GM12872 (cell line): Measurements from ENCODE around the gene CHST3.

ENCODE experiments used
- TF ChIP-seq, protein P1 (sequence below): IDR thresholded peaks from 3 replicates; pipeline ENCODE4 v1.5.1; 2011; ENCODE audit warnings: low read depth, mild to moderate bottlenecking, low read length, moderate library complexity; ENCODE audit not compliant: insufficient read depth

Gene CHST3

DNA sequence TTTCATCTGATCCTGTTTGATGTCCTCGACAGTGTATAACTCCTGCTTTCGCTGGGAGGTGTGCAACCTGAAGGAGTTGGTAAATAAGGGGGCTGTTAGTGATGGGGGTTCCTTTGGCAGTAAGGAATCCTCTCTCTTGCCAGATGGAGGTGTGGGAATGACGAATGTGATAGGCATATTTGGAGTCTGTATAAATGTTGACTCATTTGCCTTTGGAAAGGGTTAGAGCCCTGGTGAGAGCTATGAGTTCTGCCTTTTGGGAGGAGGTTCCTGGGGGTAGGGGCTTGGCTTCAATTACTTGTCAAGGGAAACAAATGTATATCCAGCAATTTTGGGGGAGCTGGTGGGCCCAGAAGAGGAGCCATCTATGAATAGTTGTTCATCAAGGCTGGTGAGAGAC is 11.4 kb upstream of the CHST3 start:
- TF ChIP-seq, protein P1, sequence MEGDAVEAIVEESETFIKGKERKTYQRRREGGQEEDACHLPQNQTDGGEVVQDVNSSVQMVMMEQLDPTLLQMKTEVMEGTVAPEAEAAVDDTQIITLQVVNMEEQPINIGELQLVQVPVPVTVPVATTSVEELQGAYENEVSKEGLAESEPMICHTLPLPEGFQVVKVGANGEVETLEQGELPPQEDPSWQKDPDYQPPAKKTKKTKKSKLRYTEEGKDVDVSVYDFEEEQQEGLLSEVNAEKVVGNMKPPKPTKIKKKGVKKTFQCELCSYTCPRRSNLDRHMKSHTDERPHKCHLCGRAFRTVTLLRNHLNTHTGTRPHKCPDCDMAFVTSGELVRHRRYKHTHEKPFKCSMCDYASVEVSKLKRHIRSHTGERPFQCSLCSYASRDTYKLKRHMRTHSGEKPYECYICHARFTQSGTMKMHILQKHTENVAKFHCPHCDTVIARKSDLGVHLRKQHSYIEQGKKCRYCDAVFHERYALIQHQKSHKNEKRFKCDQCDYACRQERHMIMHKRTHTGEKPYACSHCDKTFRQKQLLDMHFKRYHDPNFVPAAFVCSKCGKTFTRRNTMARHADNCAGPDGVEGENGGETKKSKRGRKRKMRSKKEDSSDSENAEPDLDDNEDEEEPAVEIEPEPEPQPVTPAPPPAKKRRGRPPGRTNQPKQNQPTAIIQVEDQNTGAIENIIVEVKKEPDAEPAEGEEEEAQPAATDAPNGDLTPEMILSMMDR = no peak

DNA sequence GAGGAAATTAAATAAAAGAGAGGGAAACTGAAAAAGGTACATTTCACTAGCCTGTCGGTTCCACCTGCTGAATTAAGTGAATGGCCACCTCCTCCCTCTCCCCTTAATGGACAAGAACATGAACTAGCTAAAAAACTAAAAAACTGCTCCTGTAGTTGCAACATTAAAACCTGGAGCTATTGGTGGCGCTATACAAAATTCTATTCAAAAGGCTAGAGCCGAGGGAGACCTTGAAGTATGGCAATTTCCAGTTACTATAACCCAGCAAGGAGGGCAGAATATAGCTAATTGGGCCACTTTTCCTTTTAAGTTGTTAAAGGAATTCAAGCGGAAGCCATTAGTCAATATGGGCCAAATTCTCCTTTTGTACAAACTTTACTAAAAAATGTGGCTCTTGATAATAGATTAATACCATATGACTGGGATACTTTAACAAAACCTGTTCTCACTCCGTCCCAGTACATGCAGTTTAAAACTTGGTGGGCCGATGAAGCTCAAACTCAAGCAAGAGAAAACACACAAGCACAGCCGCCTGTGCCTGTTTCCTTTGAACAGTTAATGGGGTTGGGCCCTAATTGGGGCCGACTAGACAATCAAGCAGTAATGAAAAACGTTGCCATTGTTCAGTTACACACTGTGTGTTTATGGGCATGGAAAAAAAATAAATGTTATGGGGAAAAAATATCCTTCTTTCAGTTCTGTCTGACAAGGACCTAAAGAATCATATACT is 6.5 kb upstream of the CHST3 start:
- TF ChIP-seq, protein P1 = 0 out of 3 replicates have a peak, but pooled peaks have one; percentile 7

DNA sequence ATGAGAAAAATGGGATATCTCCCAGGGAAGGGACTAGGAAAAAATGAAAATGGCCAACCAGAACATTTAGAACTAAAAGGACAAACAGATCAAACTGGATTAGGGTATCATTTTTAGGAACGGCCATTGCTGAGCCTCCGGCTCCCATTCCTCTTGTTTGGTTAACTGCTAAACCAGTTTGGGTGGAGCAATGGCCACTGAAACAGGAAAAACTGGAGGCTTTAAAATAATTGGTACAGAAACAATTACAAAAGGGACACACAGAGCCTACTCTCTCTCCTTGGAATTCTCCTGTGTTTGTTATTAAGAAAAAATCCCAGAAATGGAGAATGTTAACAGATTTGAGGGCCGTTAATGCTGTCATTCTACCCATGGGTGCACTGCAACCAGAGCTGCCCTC is 4.7 kb upstream of the CHST3 start:
- TF ChIP-seq, protein P1 = no peak

DNA sequence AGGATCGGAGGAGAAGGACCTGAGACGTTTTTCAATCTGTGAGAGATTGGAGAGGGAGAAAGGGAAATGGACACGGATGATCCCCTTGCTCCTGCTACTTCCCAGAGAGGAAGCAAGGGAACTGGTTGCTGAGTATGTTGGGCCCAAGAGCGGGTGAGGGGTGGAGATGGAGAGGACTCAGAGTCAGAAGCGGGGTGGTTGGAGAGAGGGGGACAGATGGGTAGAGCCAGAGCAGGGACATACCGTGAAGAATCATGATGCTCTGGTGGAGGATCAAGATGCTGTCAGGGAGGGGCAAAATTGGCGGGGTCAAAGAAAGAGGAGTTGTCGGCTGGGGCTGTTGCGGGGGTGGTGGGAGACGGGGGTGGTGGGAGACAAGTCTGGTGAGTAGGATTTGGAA is 2.4 kb upstream of the CHST3 start:
- TF ChIP-seq, protein P1 = no peak

DNA sequence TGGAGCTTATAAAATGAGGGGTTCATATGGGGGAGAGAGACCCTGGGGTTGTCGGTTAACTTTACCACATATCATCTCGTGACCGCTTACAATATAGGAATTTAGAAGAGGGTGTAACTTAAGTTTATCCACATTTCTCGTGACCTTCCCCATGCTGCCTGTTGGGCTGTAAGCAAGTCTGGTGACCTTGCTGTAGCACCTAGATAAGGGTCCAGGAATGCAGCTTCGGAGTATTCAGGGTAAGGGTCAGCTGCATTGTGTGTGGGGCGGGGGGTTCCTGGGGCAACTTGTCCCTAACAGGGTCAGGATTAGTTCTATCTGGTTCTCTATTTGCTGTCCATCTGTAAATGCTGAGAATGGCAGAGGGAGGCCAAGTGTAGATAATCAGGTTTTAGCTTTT is 1.3 kb upstream of the CHST3 start:
- TF ChIP-seq, protein P1 = no peak

DNA sequence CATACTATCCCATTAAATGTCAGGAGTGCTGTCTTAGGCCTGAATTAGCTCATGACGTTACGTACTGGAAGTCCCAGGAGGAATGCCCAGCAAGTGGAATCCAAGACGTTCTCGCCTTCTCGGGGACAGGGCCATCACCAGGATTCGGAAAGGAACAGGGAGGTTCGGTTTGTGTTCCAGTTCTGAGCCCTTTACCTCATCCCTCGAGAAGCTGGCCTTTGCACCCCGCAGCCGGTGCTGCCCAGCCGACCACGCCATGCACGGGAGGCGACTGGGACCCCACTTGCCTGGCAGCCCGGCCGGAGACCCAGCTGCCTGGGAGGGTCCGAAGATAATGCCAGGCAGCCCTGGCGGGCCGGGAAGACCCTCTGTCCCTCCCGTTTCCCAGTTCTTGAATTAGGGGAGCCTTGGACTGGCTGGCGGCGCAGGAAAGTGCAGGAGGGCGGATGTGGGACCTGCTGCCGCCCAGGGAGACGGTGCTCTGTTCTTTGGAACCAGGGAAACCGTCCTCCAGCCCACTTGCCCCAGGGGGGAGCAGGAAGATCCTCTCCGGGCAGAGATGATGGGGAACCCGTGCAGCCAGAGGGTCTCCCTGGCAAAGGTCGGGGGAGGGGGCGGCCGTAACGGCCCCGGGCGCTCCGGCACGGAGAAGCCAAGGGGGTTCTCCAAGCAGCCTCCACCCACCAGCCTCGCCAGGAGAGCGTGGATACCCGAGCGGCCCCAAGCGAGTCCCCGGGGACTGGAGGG is 671 bp upstream of the CHST3 start:
- TF ChIP-seq, protein P1 = no peak

DNA sequence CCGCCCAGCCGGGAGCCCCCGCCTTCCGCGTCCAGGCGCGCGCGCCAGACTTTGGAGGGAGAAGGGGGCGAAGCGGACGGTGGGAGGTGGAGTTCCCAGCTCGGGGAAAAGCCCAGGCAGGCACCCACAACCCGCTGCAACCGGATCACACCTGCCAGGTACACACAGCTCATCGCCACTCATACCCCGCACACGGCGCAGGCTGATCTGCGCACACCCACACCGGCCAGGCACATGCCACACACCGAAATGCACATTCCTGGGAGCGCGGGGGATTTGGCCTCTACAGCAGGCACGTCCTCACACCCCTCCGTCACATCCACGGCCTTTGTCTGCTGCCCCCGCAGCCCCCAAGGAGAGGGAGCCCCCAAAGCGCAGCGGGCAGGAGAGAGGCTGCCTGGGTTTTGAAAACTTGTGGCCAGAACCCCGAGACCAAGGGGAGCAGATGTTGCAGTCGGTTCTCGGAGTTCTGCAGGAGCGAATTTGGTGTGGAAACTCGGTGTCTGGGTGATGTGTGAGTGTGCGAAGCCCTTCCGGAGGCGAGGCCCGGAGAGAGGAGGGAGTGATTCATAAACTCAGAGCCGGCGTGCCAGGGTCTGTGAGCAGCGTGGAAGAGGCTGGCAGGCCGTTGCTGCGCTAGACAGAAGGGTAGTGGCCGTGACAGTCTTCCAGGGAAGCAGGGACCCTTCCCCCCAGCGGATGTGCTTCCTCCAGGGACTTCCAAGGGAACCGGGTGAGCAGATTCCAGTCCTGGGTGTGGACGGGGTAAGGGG is 734 bp downstream of the CHST3 start:
- TF ChIP-seq, protein P1 = no peak
